GM23338 (cell line): ENCODE measurements around the gene PACSIN1. TPM values are rescaled to one million over a fixed set of nuclear protein-coding genes. Genes with fewer than 3 reads are reported as not detected.

Source experiments
- ATAC-seq: fragments of 200-7000 bp; cut with Tn5 transposase; 3 replicates; pipeline ENCODE4 v1.9.1; 2020
- DNase-seq: peaks from one replicate; pipeline ENCODE4 v3.0.0-alpha.2; 2015; ENCODE audit warnings: low spot score
- H2AFZ ChIP-seq: fragments of 200-600 bp; sonication (generic); 2 replicates; pipeline ENCODE4 v1.8.0; 2016; ENCODE audit warnings: antibody characterized with exemption, mild to moderate bottlenecking, moderate library complexity
- H3F3A ChIP-seq: fragments of 200-600 bp; sonication (generic); replicated peaks from 2 replicates; pipeline ENCODE4 v1.8.0; 2017; ENCODE audit warnings: antibody characterized with exemption, mixed run types, low read depth
- H3K27ac ChIP-seq: fragments of 200-600 bp; sonication (generic); 2 replicates; pipeline ENCODE4 v1.6.1; 2016; ENCODE audit warnings: low read depth
- H3K27me3 ChIP-seq: fragments of 200-600 bp; sonication (generic); 2 replicates; pipeline ENCODE4 v1.8.0; 2016; ENCODE audit warnings: mild to moderate bottlenecking, mixed run types, moderate library complexity; ENCODE audit not compliant: insufficient read depth
- H3K36me3 ChIP-seq: fragments of 200-600 bp; sonication (generic); 2 replicates; pipeline ENCODE4 v1.8.0; 2016; ENCODE audit warnings: mild to moderate bottlenecking; ENCODE audit not compliant: insufficient read depth
- H3K4me1 ChIP-seq: fragments of 200-600 bp; sonication (generic); 2 replicates; pipeline ENCODE4 v1.8.0; 2016; ENCODE audit warnings: mild to moderate bottlenecking, moderate library complexity; ENCODE audit not compliant: insufficient read depth
- H3K4me2 ChIP-seq: fragments of 200-600 bp; sonication (generic); 2 replicates; pipeline ENCODE4 v1.7.1; 2017; ENCODE audit warnings: mixed run types
- H3K4me3 ChIP-seq: fragments of 200-600 bp; sonication (generic); 2 replicates; pipeline ENCODE4 v1.6.1; 2016; ENCODE audit warnings: mixed run types
- H3K79me2 ChIP-seq: fragments of 200-600 bp; sonication (generic); replicated peaks from 2 replicates; pipeline ENCODE4 v1.8.0; 2017; ENCODE audit warnings: mild to moderate bottlenecking; ENCODE audit not compliant: insufficient read depth
- H3K9me2 ChIP-seq: fragments of 200-600 bp; sonication (generic); 2 replicates; pipeline ENCODE4 v1.8.0; 2017; ENCODE audit not compliant: insufficient read depth
- H4K20me1 ChIP-seq: fragments of 200-600 bp; sonication (generic); replicated peaks from 2 replicates; pipeline ENCODE4 v1.8.0; 2017; ENCODE audit warnings: mild to moderate bottlenecking; ENCODE audit not compliant: insufficient read depth
- H3K27ac Mint-ChIP-seq: 2 replicates; pipeline ENCODE4 v1.8.0; 2020; ENCODE audit warnings: inconsistent platforms, mild to moderate bottlenecking, moderate library complexity, mixed read lengths
- H3K27me3 Mint-ChIP-seq: 3 replicates; pipeline ENCODE4 v1.8.0; 2022; ENCODE audit warnings: low read depth, mild to moderate bottlenecking, moderate library complexity, mixed read lengths, inconsistent platforms; ENCODE audit not compliant: insufficient read depth, poor library complexity
- H3K36me3 Mint-ChIP-seq: 3 replicates; pipeline ENCODE4 v1.8.0; 2021; ENCODE audit warnings: low read depth, mild to moderate bottlenecking, inconsistent platforms, moderate library complexity, mixed read lengths
- H3K4me1 Mint-ChIP-seq: 3 replicates; pipeline ENCODE4 v1.8.0; 2020; ENCODE audit warnings: mild to moderate bottlenecking, inconsistent platforms, mixed read lengths
- H3K4me3 Mint-ChIP-seq: 3 replicates; pipeline ENCODE4 v1.8.0; 2021; ENCODE audit warnings: moderate library complexity, mild to moderate bottlenecking, inconsistent platforms, mixed read lengths
- H3K9me3 Mint-ChIP-seq: 3 replicates; pipeline ENCODE4 v1.8.0; 2020; ENCODE audit warnings: moderate library complexity, mild to moderate bottlenecking, inconsistent platforms, mixed read lengths
- CREB1 ChIP-seq: fragments of 250-450 bp; sonication (Bioruptor Pico); IDR thresholded peaks from 2 replicates; pipeline ENCODE4 v1.5.0; 2020; ENCODE audit warnings: low read depth, mild to moderate bottlenecking, moderate library complexity
- CTCF ChIP-seq, 2 experiments: fragments of 200-600 bp in 1 of 2; sonication (generic) in 1 of 2; conservative IDR thresholded peaks; 2 replicates each; pipeline versions ENCODE4 v1.5.1 to v1.6.1; 2016 to 2017; ENCODE audit warnings: antibody characterized with exemption in 2 of 2, low read depth in 2 of 2, mild to moderate bottlenecking in 2 of 2, moderate library complexity in 1 of 2
- ETS1 ChIP-seq: IDR thresholded peaks from 2 replicates; pipeline ENCODE4 v1.6.1; 2016; ENCODE audit warnings: antibody characterized with exemption
- EZH2 ChIP-seq: fragments of 200-600 bp; sonication (generic); IDR thresholded peaks from one replicate; pipeline ENCODE4 v1.8.0; 2017; ENCODE audit warnings: antibody characterized with exemption, mild to moderate bottlenecking, low read depth; ENCODE audit not compliant: unreplicated experiment
- EZH2phosphoT487 ChIP-seq: fragments of 200-600 bp; sonication (generic); IDR thresholded peaks from one replicate; pipeline ENCODE4 v1.8.1; 2018; ENCODE audit warnings: antibody characterized with exemption; ENCODE audit not compliant: unreplicated experiment
- JUNB ChIP-seq: IDR thresholded peaks from one replicate; pipeline ENCODE4 v1.6.1; 2016; ENCODE audit warnings: antibody characterized with exemption; ENCODE audit not compliant: unreplicated experiment
- NANOG ChIP-seq: IDR thresholded peaks from 2 replicates; pipeline ENCODE4 v1.6.1; 2016; ENCODE audit warnings: antibody characterized with exemption, borderline replicate concordance
- POLR2AphosphoS5 ChIP-seq: IDR thresholded peaks from 2 replicates; pipeline ENCODE4 v1.6.1; 2016; ENCODE audit warnings: antibody characterized with exemption, low read depth
- REST ChIP-seq: IDR thresholded peaks from one replicate; pipeline ENCODE4 v1.6.1; 2018; ENCODE audit warnings: antibody characterized with exemption; ENCODE audit not compliant: unreplicated experiment
- STAT1 ChIP-seq: IDR thresholded peaks from one replicate; pipeline ENCODE4 v1.6.1; 2016; ENCODE audit warnings: antibody characterized with exemption; ENCODE audit not compliant: unreplicated experiment
- ZNF114 ChIP-seq: fragments of 250-450 bp; sonication (Bioruptor Pico); IDR thresholded peaks from 2 replicates; pipeline ENCODE4 v1.5.0; 2020; ENCODE audit warnings: mild to moderate bottlenecking, moderate library complexity
- ZNF331 ChIP-seq: fragments of 250-450 bp; sonication (Bioruptor Pico); IDR thresholded peaks from 2 replicates; pipeline ENCODE4 v1.5.0; 2020; ENCODE audit warnings: low read depth, mild to moderate bottlenecking, moderate library complexity
- ZNF462 ChIP-seq: fragments of 250-450 bp; sonication (Bioruptor Pico); IDR thresholded peaks from 2 replicates; pipeline ENCODE4 v1.5.0; 2020; ENCODE audit warnings: mild to moderate bottlenecking, moderate library complexity
- polyA plus RNA-seq: library from polyadenylated mRNA; unstranded; fragments of >200 nt; fragmentation: Nextera tagmentation; extraction: Ambion mirVana; gene quantifications from 2 replicates; pipeline ENCODE4 v1.2.1, GENCODE V29; 2016
- total RNA-seq: library from RNA; depleted of rRNA; stranded (reverse); fragments of >200 nt; shearing (Covaris generic); gene quantifications from 2 replicates; pipeline ENCODE4 v1.2.3, GENCODE V29; 2014

PACSIN1 gene
- total and polyA plus RNA-seq, 2 experiments from 2014 or later: 5.2 to 8.7 TPM

- H3K9me3 Mint-ChIP-seq: no peaks in the 10 kb centered on the region; the same call in 1 of the 3 replicates
- Histone ChIP-seq H3K4me3 (no peak overlapping the region), H3K36me3 (no peaks in the 10 kb centered on the region), H3K27me3 (no peaks in the 10 kb centered on the region), H2AFZ (no peak overlapping the region), H3K27ac (no peak overlapping the region), H3K79me2 (no peaks in the 10 kb centered on the region), H3K4me1 (peaks cover 15% of the 10 kb centered on the region), H3K4me2 (no peak overlapping the region), H4K20me1 (0 out of 2 replicates have a peak, but pooled peaks cover 3% of the 10 kb centered on the region), H3K9me2 (no peaks in the 10 kb centered on the region), H3F3A (no peaks in the 10 kb centered on the region)
- no peak for ATAC-seq
- TF ChIP-seq REST (no peak), CREB1 (no peak), JUNB (no peak), EZH2phosphoT487 (no peak), POLR2AphosphoS5 (no peak), CTCF (conservative IDR thresholded peaks at IDR 0.05; ENCODE audit: low read depth in 2 of 2) (no peak), EZH2 (no peak), ETS1 (no peak), NANOG (no peak), ZNF114 (CRISPR knock-in tag) (no peak), STAT1 (no peak), ZNF462 (CRISPR knock-in tag) (no peak), ZNF331 (CRISPR knock-in tag) (no peak)
- peaks cover 25% of the 10 kb centered on the region for H3K4me1 Mint-ChIP-seq
- DNase-seq: no peak
- no peak overlapping the region for H3K27ac Mint-ChIP-seq
- H3K27me3 Mint-ChIP-seq: peaks cover 16% of the 10 kb centered on the region
- no peak overlapping the region for H3K4me3 Mint-ChIP-seq
- no peaks in the 10 kb centered on the region for H3K36me3 Mint-ChIP-seq
These were observed 106.7 kb downstream of the PACSIN1 start for GRCh38 chr6:34572585-34572984.
